DND-41 (cell line): ENCODE measurements around the gene TTC28.

Experiments used
- EZH2 ChIP-seq: IDR thresholded peaks from 3 replicates; pipeline ENCODE4 v1.6.1; 2012; ENCODE audit warnings: borderline replicate concordance, low read depth, mild to moderate bottlenecking, moderate library complexity, low read length, inconsistent platforms; ENCODE audit not compliant: severe bottlenecking
- TF ChIP-seq, protein P1 (sequence below): IDR thresholded peaks from 2 replicates; pipeline ENCODE4 v1.5.1; 2012; ENCODE audit warnings: borderline replicate concordance, low read length, moderate library complexity, mild to moderate bottlenecking; ENCODE audit not compliant: poor library complexity, severe bottlenecking; ENCODE audit errors: extremely low read depth

DNA sequence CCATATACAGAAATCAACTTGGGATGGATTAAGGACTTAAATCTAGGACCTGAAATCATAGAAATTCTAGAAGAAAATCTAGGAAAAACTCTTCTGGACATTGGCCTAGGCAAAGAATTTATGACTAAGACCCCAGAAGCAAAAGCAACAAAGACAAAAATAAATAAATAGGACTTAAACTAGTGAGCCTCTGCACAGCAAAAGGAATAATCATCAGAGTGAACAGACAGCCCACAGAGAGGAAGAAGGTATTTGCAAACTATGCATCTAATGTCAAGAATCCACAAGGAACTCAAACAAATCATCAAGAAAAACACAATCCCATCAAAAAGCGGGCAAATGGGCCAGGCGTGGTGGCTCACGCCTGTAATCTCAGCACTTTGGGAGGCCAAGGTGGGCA is 32.4 kb downstream of the TTC28 start:
- TF ChIP-seq, protein P1, sequence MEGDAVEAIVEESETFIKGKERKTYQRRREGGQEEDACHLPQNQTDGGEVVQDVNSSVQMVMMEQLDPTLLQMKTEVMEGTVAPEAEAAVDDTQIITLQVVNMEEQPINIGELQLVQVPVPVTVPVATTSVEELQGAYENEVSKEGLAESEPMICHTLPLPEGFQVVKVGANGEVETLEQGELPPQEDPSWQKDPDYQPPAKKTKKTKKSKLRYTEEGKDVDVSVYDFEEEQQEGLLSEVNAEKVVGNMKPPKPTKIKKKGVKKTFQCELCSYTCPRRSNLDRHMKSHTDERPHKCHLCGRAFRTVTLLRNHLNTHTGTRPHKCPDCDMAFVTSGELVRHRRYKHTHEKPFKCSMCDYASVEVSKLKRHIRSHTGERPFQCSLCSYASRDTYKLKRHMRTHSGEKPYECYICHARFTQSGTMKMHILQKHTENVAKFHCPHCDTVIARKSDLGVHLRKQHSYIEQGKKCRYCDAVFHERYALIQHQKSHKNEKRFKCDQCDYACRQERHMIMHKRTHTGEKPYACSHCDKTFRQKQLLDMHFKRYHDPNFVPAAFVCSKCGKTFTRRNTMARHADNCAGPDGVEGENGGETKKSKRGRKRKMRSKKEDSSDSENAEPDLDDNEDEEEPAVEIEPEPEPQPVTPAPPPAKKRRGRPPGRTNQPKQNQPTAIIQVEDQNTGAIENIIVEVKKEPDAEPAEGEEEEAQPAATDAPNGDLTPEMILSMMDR, result no peak
- no peak for TF ChIP-seq EZH2
